ENCODE results near the gene ATOSB. TPM values are rescaled to one million over a fixed set of nuclear protein-coding genes. Genes with fewer than 3 reads are reported as not detected.

Gene ATOSB
- total and polyA plus RNA-seq, 4 donors, result 9.5 to 32.0 (median 23.0) TPM

DNA sequence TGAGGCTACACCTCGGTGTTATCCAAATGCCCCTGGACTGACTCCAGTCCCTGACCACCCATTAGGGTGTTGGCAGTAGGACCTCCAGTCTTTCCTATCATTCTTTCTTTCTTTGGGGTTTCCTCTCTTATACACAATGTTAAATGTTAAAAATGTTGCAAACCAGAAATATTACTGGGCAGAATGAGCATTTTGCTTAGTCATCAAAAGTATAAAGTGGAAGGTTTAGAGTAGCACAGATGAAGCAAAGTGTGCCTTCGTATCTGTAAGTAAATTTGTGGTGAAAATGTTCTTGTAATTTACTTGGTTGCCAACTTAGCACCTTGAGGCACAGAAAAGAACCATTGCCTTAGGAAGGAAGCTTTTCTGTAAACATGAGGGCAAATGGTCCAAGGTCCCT lies 24.4 kb upstream of the ATOSB start:
- no peaks in the 10 kb centered on the region for H3K27me3 ChIP-seq (ENCODE audit: control insufficient read depth in 3 of 3, insufficient read depth in 3 of 3, low read length in 2 of 3)
- 91 to 92% methylated on average over 2 of the region's 2 CpGs for WGBS, 2 donors
- ATAC-seq (ENCODE audit: insufficient read depth, low FRiP score) (no peak), DNase-seq (no peak)
- H3K36me3 ChIP-seq (ENCODE audit: control insufficient read depth in 4 of 4, insufficient read depth in 4 of 4, low read length in 4 of 4), result no peaks in the 10 kb centered on the region
- H3K9ac ChIP-seq (ENCODE audit: insufficient read depth in 1 of 2, low read length in 2 of 2), result no peak overlapping the region
- TF ChIP-seq, protein P1, sequence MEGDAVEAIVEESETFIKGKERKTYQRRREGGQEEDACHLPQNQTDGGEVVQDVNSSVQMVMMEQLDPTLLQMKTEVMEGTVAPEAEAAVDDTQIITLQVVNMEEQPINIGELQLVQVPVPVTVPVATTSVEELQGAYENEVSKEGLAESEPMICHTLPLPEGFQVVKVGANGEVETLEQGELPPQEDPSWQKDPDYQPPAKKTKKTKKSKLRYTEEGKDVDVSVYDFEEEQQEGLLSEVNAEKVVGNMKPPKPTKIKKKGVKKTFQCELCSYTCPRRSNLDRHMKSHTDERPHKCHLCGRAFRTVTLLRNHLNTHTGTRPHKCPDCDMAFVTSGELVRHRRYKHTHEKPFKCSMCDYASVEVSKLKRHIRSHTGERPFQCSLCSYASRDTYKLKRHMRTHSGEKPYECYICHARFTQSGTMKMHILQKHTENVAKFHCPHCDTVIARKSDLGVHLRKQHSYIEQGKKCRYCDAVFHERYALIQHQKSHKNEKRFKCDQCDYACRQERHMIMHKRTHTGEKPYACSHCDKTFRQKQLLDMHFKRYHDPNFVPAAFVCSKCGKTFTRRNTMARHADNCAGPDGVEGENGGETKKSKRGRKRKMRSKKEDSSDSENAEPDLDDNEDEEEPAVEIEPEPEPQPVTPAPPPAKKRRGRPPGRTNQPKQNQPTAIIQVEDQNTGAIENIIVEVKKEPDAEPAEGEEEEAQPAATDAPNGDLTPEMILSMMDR (IDR thresholded peaks at IDR 0.05; ENCODE audit: control extremely low read depth, extremely low read depth), result no peak
- H3K9me3 ChIP-seq (ENCODE audit: control insufficient read depth in 4 of 4, insufficient read depth in 3 of 4, low read length in 3 of 4), result peaks cover 0 to 17% (median 4%) of the 10 kb centered on the region in 4 donors
- H3K4me1 ChIP-seq (ENCODE audit: control insufficient read depth in 5 of 5, insufficient read depth in 5 of 5, low read length in 5 of 5), result no peaks in the 10 kb centered on the region
- no peak overlapping the region for H3K4me3 ChIP-seq
- H3K27ac ChIP-seq (ENCODE audit: low read depth in 1 of 2, low read length in 1 of 2), result no peak overlapping the region

DNA sequence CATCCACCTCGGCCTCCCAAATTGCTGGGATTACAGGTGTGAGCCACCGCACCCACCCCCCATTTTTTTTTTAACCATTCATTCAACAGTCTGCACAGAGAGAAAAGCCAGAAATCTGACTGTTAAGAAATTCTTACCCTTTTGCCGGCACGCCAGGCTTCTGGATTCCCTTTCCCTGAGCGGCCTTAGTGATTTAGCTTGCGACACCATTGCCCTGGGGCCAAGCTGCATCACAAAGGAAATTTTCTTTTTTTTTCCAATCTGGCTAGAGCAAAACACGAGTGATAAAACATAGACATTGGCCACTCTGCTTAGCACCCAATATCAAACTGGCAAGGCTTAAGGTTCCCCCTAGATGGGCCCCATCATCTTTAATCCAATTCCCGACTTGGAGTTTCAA lies 21.2 kb upstream of the ATOSB start:
- no peak overlapping the region for H3K27ac ChIP-seq (ENCODE audit: low read depth in 1 of 2, low read length in 1 of 2)
- H3K4me1 ChIP-seq (ENCODE audit: control insufficient read depth in 5 of 5, insufficient read depth in 5 of 5, low read length in 5 of 5), result peaks cover 0 to 7% (median 0%) of the 10 kb centered on the region in 5 donors
- ATAC-seq (ENCODE audit: insufficient read depth, low FRiP score) (no peak), DNase-seq (no peak)
- H3K9ac ChIP-seq (ENCODE audit: insufficient read depth in 1 of 2, low read length in 2 of 2), result no peak overlapping the region
- 87 to 92% methylated on average over 8 of the region's 8 CpGs for WGBS, 2 donors
- no peak overlapping the region for H3K4me3 ChIP-seq
- H3K9me3 ChIP-seq (ENCODE audit: control insufficient read depth in 4 of 4, insufficient read depth in 3 of 4, low read length in 3 of 4), result peaks cover 0 to 9% (median 3%) of the 10 kb centered on the region in 4 donors
- H3K36me3 ChIP-seq (ENCODE audit: control insufficient read depth in 4 of 4, insufficient read depth in 4 of 4, low read length in 4 of 4), result no peaks in the 10 kb centered on the region
- no peaks in the 10 kb centered on the region for H3K27me3 ChIP-seq (ENCODE audit: control insufficient read depth in 3 of 3, insufficient read depth in 3 of 3, low read length in 2 of 3)
- TF ChIP-seq, protein P1 (IDR thresholded peaks at IDR 0.05; ENCODE audit: control extremely low read depth, extremely low read depth), result no peak

DNA sequence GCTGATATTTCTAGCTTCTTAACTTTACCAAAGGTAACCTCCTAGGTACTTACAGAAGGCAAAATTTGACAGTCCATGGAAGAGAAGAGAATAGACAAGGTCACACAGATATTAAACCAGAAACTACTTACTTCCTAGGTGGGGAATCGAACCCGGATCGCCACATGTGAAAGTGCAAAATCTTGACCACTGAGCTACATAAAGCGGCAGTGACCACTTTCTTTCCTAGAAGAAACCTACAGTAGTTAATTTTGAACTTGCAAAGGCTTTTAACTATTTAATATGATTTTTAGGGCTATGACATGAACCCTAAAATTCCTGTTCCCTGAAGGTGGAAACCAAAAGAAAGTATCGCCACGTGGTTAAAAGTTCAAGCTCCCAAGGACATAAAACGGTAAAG lies 20.3 kb upstream of the ATOSB start:
- WGBS, 2 donors, result 92 to 96% methylated on average over 7 of the region's 7 CpGs
- no peak for ATAC-seq (ENCODE audit: insufficient read depth, low FRiP score)
- no peaks in the 10 kb centered on the region for H3K27me3 ChIP-seq (ENCODE audit: control insufficient read depth in 3 of 3, insufficient read depth in 3 of 3, low read length in 2 of 3)

More for the DNA sequence above, 20.3 kb upstream of the ATOSB start:
- H3K36me3 ChIP-seq (ENCODE audit: control insufficient read depth in 4 of 4, insufficient read depth in 4 of 4, low read length in 4 of 4), result no peaks in the 10 kb centered on the region
- H3K9ac ChIP-seq (ENCODE audit: insufficient read depth in 1 of 2, low read length in 2 of 2), result no peak overlapping the region
- no peak overlapping the region for H3K27ac ChIP-seq (ENCODE audit: low read depth in 1 of 2, low read length in 1 of 2)
- H3K4me3 ChIP-seq, result no peak overlapping the region
- TF ChIP-seq, protein P1 (IDR thresholded peaks at IDR 0.05; ENCODE audit: control extremely low read depth, extremely low read depth), result no peak
- H3K9me3 ChIP-seq (ENCODE audit: control insufficient read depth in 4 of 4, insufficient read depth in 3 of 4, low read length in 3 of 4), result peaks cover 0 to 4% (median 2%) of the 10 kb centered on the region in 4 donors
- peaks cover 0 to 7% (median 0%) of the 10 kb centered on the region in 5 donors for H3K4me1 ChIP-seq (ENCODE audit: control insufficient read depth in 5 of 5, insufficient read depth in 5 of 5, low read length in 5 of 5)
- no peak for DNase-seq

Measured in lung (tissue), 12 donors.